T-helper 2 cell treated with Interferon-gamma antibody and Interleukin-4, amounts not matched to agents 100 ng/mL and 5 ng/mL, for 36 hours (primary cell): ENCODE data around the gene CARD11. TPM values are rescaled to one million over a fixed set of nuclear protein-coding genes. Genes with fewer than 3 reads are reported as not detected.

Experiments used
- intact Hi-C: fragments of 100-400 bp; cut with micrococcal nuclease; formaldehyde crosslinking; loops from one replicate; pipeline ENCODE4 v1.15.1; 2023
- total RNA-seq: library from RNA; stranded (reverse); gene quantifications from 2 replicates; pipeline ENCODE4 v1.2.3, GENCODE V29; 2022

Gene CARD11
- total RNA-seq, 1 donor from 2014 or later = 104 TPM

DNA sequence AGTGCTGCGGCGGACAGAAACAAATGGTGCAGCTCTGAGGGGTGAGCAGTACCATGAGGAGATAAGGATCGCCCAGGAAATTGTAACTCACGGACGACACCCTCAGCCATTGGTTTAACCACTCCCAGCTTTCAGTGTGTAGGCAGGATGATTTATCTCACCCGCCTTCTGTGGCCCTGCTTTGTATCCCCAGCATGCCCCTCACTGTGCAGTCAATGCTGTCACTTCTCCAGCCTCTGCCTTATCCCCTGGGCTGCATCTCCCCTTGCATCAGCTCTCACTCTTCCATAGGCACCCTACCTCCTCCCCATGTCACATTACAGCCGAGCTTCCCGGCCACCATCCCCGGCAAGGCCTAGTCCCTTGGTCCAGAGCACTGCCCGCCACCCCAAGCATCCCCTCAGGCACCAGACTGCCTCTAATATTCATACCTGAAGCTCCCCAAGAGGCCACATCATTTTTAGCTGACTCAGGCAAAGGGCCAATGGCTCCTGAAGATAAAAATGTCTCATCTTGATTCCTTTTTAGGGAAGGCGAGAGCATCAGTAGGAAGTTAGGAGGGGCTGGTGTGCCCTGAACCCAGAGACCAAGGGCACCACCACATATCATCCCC lies 77.1 kb downstream of the CARD11 start:
- intact Hi-C loops = no loop called here

DNA sequence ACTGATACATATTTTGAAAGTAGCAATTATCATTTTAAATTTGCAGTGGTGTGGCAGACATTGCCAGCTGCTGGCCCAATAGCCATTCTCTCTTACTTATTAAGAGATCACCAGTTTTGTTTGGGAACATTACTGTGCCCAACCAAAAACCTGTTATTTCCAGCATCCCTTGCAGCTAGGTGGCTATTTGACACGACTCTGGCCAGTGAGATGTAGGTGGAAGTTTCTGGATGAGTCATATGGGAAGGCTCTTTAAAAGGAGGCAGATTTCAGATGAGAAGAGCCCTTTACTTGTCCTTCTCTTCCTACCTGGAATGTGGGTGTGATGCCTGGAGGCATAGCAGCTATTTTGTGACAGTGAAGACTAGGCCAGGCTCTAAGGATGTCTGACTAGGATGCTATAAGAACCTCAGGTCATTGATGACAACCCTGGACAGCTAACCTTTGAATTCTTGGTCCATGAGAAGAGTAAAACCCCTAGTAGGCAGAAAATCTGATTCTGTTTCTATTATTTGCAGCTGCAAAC lies 77.9 kb downstream of the CARD11 start:
- intact Hi-C loops = no loop called here

DNA sequence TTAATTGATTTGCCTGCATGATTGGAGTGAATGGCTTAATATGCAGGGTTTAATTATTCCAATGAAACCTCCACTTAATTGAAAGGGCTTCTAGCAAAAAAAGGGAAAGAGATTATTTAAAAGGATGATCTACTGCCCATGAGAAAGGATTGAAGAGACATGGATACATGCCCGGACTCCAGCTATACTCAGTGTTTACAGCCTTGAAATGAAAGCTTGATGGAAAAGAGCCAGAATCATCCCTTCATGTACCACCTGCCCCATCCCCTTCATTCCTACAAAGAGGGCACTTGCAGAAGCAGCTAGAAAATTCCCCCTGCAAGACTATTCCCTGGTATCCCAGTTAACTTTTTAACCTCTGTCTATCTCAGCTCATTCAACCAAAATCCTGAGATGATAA lies 78.4 kb downstream of the CARD11 start:
- intact Hi-C loops = no loop called here

DNA sequence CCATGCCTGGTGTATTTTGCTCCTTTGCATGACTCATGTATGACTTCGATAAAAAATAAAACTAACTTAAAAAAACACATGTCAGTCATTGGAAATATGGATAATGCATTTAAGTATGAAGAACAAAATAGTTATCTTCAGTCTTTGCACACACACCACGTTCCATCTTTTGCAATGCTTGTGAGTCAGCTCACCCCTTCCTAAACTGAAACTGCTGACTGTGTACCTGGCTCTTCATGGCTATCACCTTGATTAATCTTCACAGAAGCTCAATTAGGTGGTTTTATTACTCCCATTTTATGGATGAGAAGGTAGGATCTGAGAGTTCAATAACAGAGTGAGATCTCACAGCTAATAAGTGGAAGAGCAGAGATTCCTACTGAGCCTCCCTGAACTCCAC lies 79.5 kb downstream of the CARD11 start:
- intact Hi-C loops = no loop called here

DNA sequence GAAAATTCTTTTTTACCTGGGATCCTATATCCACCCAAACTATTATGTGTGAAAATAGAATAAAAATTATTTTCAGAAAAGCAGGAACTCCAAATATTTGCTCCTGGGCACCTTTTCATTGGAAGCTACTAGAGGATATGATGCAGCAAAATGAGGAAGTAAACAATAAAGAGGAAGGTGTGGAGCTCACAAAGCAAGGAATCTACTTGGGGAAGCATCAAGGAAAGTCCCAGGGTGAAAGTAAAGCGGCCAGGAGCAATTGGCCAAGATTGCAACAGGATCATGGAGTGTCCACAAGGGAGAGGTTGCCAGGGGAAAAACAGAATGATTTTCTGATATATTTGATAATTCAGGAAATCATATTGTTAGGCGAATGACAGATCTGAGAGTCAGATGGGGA lies 80.8 kb downstream of the CARD11 start:
- intact Hi-C loops = no loop called here

DNA sequence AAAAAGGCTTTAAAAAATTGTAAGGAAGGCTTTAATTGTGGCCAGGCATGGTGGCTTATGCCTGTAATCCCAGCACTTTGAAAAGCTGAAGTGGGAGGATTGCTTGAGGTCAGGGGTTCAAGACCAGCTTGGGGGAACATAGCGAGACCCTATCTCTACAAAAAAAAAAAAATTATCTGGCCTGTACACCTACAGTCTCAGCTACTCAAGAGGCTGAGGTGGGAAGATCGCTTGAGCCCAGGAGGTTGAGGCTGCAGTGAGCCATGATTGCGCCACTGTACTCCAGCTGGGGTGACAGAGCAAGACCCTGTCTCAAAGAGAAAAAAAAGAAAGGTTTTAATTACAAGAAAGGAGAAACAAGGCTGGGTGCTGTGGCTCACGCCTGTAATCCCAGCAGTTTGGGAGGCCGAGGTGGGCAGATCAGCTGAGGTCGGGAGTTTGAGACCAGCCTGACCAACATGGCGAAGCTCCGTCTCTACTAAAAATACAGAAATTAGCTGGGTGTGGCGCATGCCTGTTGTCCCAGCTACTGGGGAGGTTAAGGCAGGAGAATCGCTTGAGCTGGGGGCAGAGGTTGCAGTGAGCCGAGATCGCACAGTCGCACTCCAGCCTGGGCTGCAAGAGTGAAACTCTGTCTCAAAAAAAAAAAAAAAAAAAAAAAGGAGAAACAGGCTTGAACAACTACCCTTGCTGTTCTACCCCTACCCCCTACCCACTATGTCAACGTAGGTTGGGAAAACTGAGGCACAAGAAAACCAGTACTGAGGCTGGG lies 83.7 kb downstream of the CARD11 start:
- intact Hi-C loops = loop anchor here (5.0 to 10.0 kb wide), 3 partner anchors 82 to 195 kb away; partner anchors contain the start of gene CARD11

DNA sequence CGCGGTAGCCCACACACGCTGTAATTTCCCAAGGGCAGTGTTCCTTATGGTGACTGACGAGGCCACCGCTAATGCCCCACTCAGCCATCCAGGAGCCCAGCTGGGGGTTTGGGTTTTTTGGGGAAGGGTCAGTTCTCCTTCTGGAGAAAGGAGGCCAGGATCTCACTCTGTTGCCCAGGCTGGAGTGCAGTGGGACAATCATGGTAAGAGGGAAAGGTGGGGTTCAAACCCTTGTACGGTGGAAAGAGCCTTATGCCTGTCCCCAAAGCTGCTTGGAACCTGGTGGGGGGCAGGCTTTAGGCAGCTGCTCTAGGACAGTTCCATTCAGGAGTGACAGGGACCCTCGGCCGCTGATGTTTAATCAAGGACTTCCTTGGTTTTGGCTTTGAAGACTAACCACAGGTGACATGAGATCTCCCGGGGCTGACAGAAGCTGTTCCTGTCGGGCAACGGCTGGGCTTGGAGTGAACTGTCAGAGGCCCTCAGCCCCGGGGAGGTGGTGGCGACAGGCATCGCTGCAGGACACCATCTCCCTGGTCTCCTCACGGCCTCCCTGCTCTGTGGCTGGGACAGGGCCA lies 84.5 kb downstream of the CARD11 start:
- intact Hi-C loops = loop anchor here (5.0 to 10.0 kb wide), 3 partner anchors 83 to 196 kb away; partner anchors contain the start of gene CARD11

DNA sequence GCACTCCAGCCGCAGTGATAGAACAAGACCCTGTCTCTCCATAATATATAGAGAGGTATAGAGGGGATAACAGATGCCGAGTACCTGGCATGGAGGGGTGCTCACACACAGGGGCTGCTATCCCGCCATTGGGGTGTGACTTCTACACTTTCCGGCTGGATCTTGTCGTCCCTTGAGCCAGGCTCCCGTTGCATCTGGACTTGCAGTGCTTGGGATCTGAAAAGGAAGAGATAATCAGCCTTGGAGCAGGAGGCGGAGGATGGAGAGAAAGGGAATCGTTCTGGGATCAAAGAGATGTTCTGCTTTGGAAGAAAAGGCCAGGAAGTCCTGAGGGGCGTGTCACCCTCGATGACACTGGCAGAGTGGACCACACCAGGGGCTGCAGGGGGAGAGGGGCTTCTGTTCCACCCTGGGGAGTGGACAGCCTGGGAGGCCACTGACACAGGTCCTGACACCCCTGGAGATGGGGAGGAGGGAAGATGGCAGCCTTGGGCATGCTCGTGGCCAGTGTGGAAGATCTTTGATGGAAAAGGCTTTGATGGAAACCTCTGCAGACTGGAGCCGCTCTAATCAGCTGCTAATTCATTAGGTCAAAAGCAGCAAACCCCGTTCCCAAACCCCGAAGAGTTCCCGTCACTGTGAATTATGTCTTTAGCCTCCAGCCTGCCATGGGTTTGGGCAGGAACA lies 85.1 kb downstream of the CARD11 start:
- intact Hi-C loops = loop anchor here (5.0 to 10.0 kb wide), 3 partner anchors 84 to 196 kb away; partner anchors contain the start of gene CARD11

DNA sequence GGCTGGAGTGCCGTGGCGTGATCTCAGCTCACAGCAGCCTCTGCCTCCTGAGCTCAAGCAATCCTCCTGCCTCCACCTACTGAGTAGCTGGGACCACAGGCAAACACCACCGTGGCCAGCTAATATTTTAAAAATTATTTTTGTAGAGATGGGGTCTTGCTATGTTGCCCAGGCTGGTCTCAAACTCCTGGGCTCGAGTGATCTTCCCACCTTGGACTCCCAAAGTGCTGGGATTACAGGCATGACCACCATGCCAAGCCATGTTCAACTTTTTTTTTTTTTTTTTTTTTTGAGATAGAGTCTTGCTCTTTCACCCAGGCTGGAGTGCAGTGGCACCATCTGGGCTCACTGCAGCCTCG lies 86.3 kb downstream of the CARD11 start:
- intact Hi-C loops = loop anchor here (5.0 to 10.0 kb wide), 3 partner anchors 85 to 197 kb away; partner anchors contain the start of gene CARD11

DNA sequence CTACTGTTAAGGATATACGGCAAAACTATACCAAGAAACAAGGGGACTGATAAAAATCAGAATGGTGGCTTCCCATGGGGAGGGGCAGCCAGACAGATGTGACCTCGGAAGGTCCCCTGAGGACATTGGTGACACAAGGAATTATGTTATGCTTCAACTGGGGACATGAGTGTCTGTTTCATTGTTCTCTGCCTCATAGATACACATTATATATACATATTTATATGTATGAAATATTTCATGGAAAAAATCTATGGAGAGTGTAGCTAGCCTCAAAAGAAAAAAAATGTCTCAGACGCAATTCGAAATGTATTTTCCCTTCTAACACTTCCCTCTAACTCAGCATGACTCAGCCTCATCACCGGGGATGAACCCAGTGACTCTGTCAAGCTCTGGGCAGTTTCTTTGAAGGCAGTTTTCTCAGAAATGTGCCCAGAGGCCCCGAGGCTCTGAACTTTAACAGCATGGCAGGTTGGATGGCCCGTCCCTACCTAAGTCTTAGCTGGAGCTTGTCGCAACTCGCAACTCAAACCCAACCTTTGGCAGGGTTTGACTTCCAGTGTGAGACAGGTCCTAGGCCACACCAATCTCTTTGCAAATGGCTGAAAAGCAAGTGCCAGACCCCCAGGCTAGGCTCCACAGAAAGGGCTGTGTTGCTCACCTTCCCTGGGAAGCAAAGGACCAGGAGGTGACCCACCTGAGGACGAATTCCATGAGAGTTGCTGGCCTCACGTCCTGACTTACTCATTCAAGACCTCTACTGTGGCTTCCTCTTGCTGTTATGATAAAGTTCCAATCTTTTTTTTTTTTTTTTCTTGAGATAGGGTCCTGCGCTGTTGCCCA lies 86.9 kb downstream of the CARD11 start:
- intact Hi-C loops = loop anchor here (5.0 to 10.0 kb wide), 3 partner anchors 86 to 198 kb away; partner anchors contain the start of gene CARD11

DNA sequence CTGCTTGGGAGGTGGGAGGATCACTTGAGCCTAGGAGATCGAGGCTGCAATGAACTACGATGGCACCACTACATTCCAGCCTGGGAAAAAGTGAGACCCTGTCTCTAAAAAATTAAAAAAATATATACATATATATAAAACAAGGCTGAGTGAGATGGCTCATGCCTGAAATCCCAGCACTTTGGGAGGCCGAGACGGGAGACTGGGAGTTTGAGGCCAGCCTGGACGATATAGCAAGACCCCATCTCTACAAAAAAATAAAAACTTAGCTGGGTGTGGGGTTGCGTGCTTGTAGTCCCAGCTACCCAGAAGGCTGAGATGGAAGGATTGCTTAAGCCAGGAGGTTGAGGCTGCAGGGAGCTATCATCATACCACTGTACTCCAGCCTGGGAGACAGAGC lies 87.6 kb downstream of the CARD11 start:
- intact Hi-C loops = loop anchor here (5.0 to 10.0 kb wide), 3 partner anchors 86 to 199 kb away; partner anchors contain the start of gene CARD11

DNA sequence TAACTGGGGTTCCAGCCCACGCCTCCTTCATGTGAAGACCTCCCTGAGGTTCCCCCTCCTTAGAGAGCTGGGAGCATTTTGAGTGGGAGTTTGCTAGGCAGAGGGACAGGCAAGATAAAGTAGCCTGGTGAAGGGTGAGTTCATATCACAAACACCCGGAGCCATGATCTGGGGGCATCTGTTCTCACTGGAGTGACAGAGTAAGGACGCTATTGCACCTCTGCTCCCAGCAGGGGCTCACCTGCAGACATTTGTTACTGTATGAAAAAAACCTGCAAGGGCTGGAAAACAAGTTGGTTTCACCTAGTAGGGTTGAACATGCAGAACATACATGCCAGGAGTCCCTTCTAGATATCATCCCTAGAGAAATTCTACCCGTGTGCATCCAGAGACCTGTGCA lies 88.4 kb downstream of the CARD11 start:
- intact Hi-C loops = loop anchor here (5.0 to 10.0 kb wide), 3 partner anchors 87 to 200 kb away; partner anchors contain the start of gene CARD11

DNA sequence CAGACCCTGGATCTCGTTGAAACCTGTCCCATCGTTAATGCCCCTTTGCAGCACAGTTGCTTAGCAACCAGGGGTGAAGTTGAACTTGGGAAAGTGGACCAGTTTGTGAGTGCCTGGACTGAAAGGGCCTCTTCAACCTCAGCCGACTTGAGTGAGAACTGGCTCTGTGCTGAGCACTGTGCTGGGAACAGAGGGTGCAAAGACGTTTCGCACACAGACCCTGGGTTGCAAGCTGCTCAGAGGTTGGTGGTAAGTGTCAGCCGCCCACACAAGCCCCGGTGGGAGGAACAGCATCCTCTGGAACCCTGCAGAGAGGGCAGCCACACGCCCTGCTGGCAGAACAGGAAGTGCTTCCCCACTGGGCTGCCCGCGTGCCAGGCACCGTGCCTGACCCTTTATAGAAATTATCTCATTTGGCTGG lies 89.2 kb downstream of the CARD11 start:
- intact Hi-C loops = loop anchor here (10.0 kb wide), 2 partner anchors 110 to 200 kb away; no protein-coding TSS in a partner anchor

DNA sequence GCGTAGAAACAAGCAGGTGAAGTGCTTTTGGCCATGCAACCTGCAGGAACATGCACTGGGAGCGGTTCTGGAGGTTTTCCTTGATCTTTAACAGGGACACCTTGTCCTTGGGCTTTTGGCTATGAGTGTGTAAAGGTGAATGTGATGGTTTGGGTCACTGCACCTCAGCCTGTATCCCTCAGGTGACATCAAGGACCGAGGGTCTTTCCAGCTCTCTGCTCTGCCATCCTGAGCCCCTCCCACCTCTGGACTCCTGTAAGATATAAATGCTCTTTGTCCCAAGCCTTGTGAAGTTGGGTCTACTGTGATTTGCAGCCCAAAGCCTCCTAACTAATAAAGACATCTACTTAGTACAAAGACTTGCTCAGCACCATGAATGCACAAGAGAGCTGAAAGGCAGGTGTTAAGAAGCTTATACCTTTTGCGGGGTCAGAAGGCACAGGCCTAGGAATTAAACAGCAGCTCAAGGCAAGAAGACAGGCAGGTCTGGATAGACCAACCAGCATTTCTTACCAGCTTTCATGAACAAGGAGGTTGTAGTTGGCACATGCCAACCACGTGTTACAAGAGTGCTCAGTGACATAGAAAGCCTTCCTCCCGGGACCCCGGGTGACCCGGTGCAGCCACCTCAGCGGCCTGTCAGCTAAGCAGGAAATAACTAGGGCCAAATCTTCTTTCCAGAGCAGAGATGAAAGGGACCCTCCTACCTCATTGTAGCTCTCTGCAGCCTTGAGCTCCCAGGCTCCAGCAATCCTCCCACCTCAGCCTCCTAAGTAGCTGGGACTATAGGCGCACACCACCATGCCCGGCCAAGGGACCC lies 89.9 kb downstream of the CARD11 start:
- intact Hi-C loops = loop anchor here (10.0 kb wide), 2 partner anchors 111 to 201 kb away; no protein-coding TSS in a partner anchor

DNA sequence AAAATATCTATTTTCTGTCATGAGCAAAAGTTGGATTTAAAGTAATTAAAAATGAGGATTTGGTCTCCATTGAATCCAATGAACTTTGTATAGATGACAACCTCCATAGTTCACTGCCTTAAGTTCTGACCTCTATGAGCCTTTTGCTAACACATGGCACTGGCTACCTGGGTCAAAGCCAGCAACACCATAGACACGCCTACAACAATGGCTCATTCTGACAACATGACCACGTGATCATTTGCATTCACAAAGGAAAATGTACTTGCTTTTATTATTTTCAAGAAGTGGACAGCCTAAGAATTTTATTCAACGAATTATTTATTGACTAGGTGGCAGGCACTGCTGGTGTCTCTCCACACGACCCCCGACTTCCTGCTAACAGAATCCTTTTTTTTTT lies 90.6 kb downstream of the CARD11 start:
- intact Hi-C loops = loop anchor here (10.0 kb wide), 2 partner anchors 112 to 202 kb away; no protein-coding TSS in a partner anchor

DNA sequence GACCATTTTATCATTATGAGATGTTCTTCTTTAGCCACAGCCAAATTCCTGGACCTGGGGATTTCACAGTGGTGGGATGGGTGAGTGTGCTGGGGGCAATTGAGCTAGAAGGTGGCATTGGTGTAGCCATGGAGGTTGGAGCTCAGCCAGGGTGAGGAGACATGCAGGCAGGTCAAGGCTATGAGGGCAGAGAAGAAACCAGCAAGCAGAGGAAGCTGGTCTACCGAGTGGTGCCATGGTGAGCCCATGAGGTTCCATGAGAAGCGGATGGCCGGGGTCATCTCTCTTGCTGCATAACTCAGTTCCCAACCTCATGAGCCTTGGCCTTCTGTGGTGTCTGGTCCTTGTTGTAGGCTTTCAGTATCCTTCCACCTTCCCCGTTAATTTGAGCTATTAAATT lies 91.4 kb downstream of the CARD11 start:
- intact Hi-C loops = loop anchor here (10.0 kb wide), 2 partner anchors 112 to 202 kb away; no protein-coding TSS in a partner anchor

DNA sequence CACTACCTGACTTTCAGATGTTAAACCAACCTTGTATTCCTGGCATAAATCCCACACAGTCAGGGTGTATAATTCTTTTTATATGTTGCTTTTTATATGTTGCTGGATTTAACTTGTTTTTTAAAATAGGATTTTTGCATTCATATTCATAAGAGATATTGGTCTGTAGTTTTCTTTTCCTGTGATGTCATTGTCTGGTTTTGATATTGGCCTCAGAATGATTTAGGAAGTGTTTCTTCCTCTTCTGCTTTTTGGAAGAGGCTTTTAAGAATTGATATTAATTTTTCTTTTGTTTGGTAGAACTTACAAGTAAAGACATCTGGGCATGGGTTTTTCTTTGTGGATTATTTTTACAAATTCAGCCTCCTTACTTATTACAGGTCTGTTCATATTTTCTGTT lies 93.1 kb downstream of the CARD11 start:
- intact Hi-C loops = loop anchor here (10.0 kb wide), 2 partner anchors 114 to 204 kb away; no protein-coding TSS in a partner anchor

DNA sequence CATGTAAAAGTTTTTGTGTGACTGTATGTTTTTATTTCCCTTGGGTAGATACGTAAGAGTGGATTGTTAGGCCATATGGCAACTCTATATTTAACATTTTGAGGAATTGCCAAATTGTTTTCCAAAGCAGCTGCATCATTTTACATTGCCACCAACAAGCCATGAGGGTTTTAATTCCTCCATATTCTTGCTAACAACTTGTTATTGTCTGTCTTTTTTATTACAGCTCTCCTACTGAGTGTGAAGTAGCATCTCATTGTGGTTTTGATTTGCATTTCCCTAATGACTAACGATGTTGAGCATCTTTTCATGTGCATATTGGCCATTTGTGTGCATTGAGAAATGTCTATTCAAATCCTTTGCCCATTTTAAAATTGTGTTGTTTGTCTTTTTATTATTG lies 94.9 kb downstream of the CARD11 start:
- intact Hi-C loops = no loop called here
